GM18511 (cell line): Measurements from ENCODE around the gene FRAS1.
"Not testable (repeated sequence)": the region's sequence is repeated elsewhere in the genome, so short reads cannot be mapped to it uniquely, and the experiment has no call there.

ENCODE experiments used
- ATAC-seq: cut with Tn5 transposase; IDR thresholded peaks from one replicate; pipeline ENCODE4 v1.9.1; 2021; ENCODE audit warnings: mild to moderate bottlenecking, moderate library complexity; ENCODE audit not compliant: unreplicated experiment

Gene FRAS1

DNA sequence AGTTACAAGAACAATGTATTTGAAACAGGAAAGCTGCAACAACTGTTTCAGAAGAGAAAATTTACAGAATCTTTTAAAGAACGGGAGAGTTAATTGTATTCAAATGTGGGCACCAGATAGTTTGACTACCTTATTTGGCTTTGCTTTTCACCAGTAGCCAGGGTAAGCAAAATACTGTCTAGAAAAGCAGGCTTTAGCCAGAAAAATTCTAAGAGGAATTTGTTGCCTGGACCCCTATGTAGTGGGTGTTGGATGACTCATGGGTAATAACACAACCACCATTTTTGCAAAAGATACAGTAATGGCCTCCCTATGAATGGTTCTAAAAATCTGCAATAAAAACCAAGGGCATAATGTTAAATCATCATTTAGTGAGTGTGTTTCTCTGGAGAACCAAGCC is 261.0 kb downstream of the FRAS1 start:
- no peak for ATAC-seq

DNA sequence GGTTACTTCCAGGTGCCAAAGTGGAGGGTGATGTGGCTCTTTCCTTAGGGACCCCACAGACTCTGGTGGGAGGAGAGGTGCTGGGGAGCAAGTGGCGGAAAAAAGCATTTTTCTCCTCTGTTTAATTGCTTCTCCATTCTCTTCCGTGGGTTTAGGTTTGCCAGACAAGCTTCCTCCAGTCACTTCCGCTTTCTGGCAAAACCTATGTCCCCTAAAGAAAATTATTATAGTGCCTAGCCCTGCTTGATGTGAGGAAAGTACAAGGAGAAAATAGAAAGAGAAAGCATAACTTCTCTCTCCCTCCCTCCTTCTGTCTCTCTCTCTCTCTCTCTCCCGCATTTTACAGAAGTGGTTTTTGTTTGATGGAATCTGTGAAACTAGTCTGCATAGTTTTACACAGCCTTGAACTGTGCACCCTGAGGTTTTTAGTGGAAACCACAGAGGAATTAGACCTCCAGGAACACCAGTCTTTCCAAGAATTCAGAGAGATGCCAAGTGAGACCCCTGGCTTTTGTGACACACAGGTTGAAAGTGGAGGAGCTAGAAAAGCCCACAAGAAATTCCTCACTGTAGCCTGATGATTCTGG is 263.3 kb downstream of the FRAS1 start:
- ATAC-seq, result no peak

DNA sequence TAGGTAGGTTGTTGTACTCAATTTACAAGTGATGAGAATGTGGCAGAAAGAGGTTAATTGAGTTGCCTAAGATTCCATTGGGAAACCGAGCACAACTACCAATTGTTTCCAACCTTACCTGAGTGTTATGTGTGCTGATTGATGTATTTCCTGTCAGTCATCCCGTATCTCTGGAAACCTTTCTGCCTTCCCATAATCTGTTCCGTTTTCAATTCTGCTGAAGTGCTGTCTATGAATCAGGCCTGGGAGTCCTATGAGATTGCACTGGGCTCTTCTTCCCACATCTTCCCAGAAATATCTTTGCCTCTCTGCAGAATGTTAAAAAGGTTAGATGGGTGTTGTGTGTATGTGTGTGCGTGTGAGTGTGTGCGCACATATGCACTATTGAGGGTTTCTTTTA is 264.9 kb downstream of the FRAS1 start:
- ATAC-seq, result no peak

DNA sequence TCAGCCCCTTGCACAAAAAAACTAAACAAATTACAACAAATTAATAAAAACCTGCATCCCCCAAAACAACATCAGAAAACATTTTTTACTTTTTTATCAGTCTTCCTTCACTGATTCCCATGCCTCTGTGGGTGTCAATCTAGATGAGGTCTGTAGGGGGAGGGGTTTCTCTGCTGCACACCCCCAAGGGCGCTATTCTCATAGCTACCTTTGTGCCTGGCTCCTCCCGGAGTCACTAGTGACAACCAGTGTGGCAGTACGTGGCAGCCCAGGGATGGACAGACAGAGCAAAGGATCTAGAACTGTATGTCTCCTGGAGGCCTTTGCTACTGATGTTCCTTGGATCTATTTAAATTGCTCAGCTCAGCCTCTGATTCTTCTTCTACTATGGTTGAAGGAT is 266.3 kb downstream of the FRAS1 start:
- ATAC-seq, result no peak

DNA sequence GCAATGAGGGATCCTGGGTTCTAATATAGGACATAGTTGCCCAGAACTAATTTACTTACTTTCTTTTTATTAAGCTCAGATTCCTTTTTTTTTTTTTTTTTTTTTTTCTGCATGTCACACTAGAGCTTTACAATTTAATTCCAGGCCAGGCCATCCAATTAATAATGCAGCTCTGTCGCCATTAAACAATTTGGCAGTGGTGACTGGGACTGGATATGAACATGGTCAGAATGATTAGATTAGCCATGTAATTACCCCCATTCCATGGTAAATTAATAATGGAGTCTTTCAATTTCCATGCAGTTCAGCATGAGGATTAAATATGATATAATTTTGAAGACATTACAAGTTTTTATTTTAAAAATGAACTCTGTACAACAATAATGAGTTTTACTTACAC is 267.5 kb downstream of the FRAS1 start:
- no peak for ATAC-seq

DNA sequence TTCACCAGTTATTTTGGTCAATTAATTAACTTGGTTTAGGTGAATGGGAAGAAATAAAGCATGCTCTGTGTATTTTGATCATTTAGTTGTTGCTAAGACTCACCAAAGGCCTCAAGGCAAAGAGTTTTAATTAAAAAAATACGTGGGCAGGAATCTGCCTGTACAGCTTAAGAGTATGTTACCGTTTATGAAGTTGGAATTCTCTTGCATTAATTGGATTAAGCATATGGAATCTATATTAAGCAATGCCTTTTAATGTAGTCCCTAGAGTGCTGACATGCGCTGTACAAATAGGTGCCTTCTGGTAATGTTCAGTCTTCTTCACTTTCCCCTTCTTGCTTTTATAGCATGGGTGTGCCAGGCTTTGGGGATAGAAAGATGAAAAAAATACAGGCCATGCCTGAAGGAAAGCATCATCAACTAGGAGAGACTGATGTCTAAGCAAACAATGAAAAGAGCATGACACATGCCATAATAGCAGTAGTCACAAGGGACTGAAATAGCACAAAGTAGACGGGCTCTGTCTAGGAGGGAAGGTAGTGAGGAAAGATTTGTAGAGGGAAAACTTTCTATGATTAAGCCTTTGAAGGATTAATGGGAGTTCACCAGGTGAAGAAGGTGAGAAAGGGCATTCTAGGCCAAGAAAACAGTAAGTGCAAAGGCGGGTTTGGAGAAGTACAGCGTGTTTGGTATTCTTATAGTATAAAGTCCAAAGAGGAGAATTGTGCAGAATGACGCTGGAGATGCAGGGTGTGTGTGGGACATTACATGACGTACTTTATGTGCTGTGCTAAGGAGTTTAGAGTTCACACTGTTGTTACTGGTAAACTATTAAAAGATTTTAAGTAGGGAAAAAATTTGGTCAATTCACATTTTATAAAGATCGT is 268.4 kb downstream of the FRAS1 start:
- no peak for ATAC-seq

DNA sequence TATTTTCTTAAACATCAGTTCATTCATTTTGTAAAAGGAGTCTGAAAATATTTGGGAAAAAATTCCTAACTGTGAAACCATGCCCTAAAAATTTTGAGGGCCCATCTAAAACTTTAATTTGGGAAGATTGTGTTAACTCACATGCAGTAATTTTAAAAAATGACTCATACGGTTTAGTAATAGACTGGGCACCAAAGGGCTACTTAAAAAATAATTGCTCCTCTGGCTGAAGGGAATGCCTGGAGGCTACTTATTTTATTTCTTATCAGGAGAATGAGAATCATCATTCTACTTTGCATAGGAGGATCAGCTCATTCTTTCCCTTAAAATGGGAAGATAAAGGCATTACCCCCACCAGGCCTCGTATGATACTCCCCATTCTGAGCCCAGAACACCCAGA is 271.5 kb downstream of the FRAS1 start:
- ATAC-seq, result not testable (repeated sequence)

DNA sequence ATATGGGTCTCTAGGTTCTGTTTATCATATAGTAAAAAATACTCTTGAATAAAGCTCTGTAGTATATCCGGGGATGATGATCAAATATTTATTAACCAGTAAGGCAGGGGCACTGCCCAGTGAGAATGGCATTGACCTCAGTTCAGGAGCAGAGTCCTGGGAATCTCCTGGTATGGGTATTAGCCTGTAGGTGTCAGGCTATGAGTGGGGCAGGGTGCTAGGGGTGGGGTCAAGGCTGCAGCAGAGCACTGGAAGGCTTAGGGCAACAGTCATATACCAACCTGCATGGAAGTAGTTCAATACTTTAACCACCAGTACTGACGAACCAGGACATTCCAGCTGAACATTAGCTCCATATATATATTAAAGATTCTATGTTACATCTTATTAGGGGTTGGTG is 274.1 kb downstream of the FRAS1 start:
- ATAC-seq, result no peak

DNA sequence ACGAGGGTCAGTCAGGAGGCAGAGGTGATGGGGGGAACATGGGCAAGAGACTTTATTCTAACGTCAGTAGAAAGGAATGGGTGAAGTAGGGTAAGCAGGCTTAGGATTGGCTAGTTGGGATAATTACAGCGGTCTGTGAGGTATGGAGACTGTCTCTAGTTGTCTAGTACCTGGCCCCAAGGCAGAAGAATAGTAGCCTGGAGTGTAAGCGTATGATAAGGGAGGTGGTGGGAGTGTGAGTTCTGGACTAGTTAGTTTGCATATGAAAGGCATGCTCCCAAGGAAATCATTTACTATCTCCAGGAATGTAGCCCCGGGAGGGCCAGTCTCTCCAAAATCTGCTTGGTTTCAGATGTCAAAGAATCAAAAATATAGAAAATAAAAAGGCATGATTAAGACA is 274.8 kb downstream of the FRAS1 start:
- ATAC-seq, result no peak

DNA sequence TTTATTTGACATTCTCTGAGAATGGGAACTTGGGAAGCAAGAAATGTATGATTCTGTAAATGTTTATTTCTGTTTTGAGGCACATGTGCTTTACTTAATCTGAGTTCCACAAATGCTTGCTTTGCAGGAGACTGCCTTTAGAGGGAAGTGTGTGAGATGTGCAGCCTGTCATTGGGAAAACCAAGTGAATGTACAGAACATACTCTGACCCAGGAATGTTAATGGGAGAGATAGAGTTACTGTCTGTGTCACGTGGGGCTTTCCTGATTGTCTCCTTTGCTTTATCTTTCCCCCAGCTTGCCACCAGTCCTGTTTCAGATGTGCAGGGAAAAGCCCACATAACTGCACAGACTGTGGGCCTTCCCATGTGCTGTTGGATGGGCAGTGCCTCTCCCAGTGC is 275.9 kb downstream of the FRAS1 start:
- no peak for ATAC-seq

DNA sequence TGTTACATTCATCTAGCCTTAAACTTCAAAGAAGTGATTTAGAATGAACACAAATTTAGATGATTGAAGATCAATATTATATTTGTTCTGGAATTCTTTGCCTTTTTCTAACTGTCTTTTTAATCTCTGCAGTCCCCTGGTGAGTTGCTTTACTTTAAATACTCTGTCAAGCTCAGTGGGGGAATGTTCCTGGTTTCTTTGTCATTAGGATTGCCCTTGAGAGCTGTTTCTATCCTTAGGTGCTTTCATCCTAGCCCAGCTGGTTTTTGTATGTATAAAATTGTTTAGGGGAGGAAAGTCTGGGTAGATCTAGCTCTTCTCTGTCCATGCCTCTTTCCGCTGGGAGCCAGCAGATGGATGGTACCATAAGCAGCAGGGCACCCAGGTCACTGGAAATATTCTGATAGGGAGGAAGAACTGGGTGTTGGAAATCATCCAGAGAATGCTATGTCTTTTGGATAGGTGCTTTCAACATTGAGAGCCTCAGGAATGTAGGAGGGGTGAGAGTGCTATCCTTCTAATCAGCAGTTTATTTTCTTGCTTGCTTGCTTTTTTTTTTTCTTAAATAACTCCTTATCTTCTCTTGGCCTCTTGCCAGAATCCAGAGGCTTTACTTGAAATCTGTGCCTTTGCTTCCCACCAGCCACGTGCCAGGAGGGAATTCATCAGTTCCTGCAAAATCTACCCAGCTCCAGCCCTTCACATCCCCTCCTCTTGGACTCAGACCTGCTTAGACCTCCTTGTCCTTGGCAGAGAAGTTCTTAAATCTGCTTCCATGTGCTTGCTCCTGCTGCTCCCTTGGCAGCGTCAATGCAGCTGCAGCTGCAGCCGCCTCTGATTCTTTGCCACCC is 279.2 kb downstream of the FRAS1 start:
- no peak for ATAC-seq

DNA sequence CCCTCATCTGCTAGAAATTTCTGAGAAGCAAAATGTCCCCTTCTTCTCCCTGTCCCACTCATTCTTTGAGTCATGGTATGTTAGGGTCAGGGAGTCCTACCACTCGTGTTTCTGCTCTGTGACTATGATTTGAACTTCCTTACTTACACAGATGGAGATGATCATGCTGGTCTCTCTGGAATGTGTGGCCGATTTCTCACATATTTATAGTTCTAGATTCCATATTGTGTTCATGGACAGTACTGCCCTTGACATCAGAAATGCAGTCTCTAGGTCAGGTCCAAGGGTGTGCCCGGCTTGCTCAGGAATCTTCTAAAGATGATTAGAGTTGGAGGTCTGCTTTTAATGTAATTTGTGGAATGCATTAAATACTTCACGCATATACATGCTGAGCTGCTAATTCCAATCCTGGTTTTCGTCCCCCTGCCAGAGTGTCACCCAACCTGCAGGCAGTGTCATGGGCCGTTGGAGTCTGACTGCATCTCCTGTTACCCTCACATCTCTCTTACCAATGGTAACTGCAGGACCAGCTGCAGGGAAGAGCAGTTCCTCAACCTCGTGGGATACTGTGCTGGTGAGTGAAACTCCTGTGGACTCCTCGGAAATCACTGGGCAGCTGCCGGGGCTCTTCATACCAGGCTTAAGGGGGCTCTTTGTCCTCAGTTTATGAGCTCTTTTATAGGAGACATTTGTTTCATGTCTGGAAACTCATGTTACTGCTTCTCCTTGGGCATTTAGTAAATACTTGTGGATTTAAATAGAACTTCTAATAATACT is 280.3 kb downstream of the FRAS1 start:
- no peak for ATAC-seq

DNA sequence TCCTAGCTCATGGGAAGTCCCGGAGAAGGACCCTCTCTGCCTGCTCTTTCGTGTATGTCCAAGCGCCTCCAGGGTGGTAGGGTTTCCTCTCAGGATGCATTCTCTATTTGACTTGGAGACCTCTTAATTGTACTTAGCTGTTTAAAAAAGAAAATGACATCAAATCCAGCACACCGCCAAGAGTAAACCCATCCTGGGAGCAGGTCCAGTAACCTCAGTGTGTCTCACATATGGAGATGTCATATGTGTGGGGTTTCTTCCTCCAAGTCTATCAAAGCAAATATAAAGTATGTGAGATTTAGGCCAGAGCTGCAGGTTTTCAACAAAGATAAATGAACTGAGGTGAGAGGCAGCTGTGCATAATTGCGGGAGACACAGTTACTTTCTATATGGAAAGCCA is 285.0 kb downstream of the FRAS1 start:
- no peak for ATAC-seq

DNA sequence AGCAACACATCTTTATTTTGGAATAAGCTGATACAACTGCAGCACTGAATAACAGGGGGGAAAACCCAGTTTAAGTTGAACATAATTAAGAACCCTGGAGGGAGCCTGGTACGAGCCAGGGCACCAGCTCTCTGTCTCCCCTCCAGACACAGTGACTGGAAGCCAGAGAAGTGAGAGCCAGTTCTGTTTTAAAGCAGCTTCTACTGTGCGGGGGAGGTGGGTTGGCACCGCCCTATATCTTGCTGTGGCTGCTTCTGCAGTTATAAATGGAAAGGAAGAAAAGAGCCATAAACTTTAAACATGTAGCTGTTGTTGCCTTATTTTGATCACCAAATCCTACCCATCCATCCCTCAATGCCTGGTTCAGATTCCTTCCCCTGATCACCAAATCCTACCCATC is 286.6 kb downstream of the FRAS1 start:
- no peak for ATAC-seq

DNA sequence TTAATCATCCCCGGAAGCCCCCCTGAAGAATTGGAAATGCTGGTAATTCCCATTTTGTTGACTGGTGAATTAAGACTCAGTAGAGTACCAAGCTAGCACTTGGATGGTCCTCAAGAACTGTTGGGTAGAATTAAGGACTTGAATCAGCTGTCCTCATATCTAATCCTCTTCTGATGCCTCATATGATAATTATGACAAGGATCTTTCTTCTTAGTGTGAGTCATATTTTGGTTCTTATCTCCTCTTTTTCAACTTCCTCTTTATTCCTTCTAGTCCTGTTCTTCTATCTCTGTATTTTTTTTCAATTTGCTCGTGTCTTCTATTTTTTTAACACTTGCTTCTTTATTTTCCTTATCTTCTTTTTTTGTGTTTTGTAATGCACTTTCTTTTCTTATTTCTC is 288.1 kb downstream of the FRAS1 start:
- no peak for ATAC-seq

DNA sequence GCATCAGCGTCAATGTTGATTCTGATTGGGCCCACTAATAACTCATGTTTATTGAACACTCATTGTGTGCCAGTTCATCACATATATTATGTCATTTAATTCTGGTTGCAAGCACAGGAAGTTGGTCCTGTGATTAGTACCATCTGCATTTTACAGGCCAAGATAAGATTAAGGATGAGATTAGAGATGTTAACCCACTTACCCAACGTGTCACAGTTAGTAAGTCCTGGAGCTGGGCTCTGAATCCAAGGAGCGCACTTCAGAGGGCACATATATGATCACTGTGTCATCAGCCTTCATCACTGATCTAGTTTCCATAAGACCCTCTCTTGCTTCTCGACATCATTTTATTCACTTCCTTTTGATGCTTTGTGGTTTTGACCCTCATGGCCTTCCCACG is 289.1 kb downstream of the FRAS1 start:
- ATAC-seq, result no peak

DNA sequence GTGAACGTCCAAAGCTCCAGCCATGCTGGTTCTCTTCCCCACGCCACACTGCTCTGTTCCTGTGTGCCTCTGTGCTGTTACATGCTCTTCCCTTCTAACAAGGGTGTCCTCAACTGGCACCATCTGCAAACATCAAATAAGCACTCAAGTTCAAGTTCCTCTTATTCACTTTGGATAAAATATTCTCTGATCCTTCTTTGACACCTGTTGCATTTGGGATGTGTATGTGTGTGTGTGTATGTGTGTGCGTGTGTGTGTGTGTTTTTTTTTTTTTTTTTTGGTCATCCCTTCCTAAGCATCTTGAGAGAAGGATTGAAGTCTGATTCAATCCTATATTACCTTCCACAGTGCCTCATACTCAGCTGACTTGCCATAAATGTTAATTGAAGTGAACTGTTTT is 290.4 kb downstream of the FRAS1 start:
- ATAC-seq, result no peak

DNA sequence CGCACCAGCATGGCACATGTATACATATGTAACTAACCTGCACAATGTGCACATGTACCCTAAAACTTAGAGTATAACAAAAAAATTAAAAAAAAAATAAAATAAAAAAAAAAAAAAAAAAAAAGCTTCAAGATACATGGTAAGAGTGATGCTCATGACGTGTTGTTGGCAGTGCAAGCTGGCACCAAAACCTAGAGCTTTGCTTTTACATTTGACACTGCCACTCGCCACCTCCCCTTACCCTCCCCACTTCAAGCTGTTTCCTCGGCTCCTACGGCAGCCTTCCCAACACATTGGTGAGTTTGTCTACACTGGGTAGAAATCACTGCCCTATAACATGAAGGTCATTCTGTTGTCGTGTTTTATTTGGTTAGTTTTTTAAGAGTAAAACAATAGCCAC is 296.8 kb downstream of the FRAS1 start:
- no peak for ATAC-seq

DNA sequence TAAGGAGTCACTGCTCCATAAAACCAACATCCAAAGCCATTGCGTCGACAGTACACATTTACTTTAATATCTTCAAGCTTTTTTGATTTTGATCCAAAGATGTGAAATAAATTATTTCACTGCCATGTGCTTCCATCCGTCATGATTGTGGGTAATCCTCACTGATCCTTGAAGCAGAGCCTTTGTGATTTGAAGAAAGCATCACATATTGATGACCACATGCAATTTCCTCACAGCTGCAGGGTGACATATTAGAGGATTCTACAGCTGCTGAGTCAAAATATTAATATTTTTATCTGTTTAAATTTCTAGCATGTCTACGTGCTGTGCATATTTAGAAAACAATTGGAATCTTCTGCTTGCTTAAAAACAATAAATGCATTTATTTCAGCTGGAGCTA is 297.7 kb downstream of the FRAS1 start:
- no peak for ATAC-seq

DNA sequence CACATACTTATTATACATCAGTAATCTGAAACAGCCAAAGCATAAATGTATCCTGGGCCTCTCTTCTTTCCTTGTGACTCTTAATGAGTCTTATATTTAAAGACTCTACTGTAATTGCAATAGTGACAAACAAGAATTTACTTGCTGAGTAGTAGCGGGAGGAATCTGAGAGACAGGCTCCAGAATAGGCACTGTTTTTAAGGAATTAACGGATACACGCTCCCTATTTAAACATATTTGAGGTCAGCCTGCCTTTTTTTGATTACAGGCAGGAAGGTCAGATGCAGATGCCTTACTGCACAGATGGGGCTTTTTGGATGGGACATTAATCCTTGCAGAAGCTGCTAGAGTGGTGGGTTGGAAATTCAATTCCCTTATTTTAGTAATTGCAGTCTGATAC is 298.2 kb downstream of the FRAS1 start:
- no peak for ATAC-seq

DNA sequence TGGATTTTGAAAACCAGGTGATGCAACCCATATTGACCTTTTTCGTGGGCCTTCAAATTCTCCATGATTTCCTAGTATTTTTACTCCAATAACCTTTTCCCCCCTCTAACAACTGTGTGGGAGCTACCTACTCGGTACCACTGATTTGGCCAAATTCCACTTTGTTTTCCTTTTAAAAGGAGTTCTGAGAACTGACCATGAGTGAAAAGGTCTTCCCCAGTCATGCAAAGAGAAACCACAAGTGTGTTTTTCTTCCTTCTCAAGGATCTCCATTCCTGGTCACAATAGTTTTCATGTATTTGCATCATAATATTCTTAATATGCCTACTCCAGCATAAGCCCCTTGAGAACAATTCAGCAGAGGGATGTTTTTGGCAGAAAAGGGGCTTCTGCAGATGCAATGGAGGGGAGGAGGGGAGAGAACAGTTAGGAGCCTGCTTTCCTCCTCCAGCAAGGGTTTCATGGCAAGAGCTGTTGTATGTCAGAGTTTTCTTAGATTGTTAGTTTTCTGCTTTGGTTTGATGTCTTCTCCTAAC is 299.2 kb downstream of the FRAS1 start:
- ATAC-seq, result no peak
